ENCODE results near the gene KIF26B.

Gene KIF26B

DNA sequence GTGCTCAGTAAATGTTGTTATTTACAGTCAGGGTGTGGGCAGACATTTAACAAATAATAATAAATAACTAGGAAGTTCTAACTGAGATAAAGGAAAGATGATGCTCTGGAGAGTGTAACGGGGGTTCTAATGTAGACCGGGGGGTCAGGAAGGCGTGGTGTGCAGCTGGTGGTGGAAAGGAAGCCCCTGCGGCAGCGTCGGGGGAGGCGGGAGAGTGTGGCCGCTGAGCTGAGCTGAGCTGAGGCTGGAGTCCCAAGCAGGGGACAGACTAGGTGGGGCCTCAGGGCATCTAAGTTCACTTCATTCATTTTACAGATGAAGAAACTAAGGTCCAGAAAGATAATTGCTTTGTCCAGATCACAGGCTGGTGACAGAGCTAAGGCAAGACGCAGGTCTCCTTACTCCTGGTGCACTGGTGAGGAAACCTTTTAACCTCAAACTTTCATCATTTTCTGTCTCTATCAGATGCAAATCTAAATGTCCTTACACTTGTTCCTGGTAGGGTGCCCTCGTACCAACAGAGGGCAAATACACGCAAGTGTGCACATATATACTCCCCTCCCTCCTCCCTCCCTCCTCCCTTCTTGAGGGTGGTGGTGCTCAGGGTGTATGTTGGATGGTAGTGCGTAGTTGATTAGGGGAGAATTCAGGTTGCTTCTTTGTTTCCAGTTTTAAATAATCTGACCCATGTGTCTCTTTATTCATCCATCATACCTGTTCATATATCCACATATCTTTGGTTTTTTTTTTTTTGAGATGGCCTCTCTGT is 44.1 kb downstream of the KIF26B start:
- TF ChIP-seq ZNF274 (IDR thresholded peaks at IDR 0.05; ENCODE audit: low read depth, low read length), result no peak
- H3K4me3 ChIP-seq (ENCODE audit: low read length), result no peak overlapping the region

DNA sequence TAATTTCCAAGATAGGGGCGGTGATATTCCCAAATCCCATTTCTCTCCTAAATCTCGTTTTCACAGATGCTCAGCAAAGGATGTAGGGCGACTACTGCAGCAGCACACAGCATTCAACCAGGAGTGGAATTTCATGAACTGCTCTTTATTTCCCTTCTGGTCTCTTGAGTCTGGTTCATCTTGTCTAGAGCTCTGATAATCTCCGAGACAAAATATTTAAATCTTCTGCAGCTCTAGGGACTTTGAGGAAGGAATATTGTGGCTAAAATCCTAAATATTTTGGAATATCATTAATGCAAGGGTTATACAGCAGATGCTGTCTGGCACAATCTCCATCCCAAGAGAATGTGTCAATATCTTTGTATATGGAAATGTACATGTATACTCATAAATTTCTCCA is 45.4 kb downstream of the KIF26B start:
- no peak for TF ChIP-seq ZNF274 (IDR thresholded peaks at IDR 0.05; ENCODE audit: low read depth, low read length)
- no peak overlapping the region for H3K4me3 ChIP-seq (ENCODE audit: low read length)

DNA sequence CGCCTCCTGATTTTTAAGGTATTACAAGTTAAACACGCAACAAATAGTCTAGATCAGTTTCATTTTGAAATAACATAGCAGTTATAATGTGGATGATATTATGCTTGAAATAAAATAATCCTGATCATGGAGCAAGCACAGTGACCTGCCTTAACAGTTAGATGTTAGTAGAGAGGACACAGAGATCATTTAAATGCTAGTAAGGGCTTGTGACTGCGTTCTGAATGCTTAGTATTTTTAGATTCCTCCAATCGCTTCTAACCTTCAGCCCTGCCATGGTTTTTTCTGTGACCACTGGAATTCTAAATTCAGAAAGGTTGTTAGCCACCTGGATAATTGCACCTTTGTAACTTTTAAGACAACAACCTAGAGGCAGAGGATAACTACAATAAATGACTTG is 46.4 kb downstream of the KIF26B start:
- H3K4me3 ChIP-seq (ENCODE audit: low read length), result no peak overlapping the region
- no peak for TF ChIP-seq ZNF274 (IDR thresholded peaks at IDR 0.05; ENCODE audit: low read depth, low read length)

DNA sequence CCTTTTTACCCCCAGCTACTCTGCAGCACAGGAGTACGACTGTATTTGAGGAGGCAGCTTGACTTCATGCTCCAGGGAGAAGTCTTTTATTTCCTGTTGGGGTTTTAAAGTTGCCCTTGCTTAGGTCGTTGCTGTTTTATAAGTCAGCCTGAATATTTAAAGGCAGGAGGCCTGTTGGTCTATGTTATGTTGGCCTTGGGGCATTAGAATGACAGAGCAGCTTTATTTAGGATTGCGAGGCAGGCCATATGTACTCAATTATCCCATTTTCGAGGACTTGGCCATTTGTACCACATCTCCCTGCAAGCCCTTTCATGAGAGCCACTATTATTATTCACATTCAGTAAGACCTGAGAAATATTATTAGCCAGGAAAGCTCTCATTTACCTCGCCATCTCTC is 47.0 kb downstream of the KIF26B start:
- H3K4me3 ChIP-seq (ENCODE audit: low read length), result no peak overlapping the region
- TF ChIP-seq ZNF274 (IDR thresholded peaks at IDR 0.05; ENCODE audit: low read depth, low read length), result no peak

DNA sequence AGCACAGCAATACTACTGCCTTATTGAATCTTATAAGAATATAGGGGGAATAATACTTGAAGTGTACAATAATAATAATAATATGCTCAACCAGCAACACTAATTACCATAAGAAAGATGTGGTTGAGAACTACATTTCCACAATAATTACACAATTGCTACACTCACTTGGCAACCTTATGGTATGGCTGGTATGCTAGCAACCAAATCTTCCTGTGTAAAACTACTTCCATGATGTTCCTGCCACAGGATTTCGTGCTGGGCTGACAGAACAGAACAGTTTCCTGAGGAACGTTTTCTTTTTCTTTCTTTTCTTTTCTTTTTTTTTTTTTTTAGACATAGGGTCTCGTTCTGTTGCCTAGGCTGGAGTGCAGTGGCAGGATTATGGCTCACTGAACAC is 50.6 kb downstream of the KIF26B start:
- no peak for TF ChIP-seq ZNF274 (IDR thresholded peaks at IDR 0.05; ENCODE audit: low read depth, low read length)
- no peak overlapping the region for H3K4me3 ChIP-seq (ENCODE audit: low read length)

DNA sequence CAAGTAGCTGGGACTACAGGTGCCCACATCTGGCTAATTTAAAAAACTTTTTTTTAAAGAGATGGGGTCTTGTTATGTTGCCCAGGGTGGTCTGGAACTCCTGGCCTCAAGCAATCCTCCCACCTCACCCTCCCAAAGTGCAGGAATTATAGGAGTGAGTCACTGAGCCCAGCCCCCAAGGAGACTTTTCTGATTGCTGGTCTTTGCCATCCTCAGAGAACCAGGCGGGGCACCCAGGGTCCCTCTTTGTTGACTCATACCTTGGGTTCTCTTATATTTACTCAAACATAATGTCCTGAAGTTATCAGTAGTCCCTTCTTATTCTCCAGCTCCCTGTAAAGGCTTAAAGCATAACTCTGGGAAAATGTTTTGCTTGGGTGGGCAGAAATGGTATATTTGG is 51.1 kb downstream of the KIF26B start:
- H3K4me3 ChIP-seq (ENCODE audit: low read length), result no peak overlapping the region
- no peak for TF ChIP-seq ZNF274 (IDR thresholded peaks at IDR 0.05; ENCODE audit: low read depth, low read length)

DNA sequence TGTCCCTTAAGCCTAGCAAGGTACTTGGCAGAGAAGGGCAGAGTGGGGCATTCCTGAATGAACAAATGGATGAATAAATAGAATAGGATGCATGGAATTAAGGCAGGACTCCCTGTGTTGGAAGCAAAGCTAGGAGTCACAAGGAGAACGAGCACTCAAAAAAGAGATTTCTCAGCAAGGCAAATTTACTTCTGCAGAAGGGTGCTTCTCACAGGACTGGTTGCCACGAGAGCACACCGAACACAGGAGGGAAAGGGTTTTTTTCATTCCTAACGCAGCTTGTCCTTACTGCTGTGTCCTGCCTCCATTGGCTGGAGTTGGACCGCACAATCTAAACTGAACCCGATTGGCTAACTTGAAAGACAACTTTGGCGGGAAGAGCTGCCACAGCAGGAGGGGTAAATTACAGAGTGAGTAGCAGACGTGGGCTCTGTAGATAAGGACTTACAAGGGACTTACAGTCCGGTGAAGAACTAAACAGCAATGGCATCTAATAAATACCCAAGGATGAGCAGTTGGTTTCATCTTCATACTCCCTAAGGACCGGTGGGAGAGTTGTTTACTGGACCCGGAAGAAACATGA is 52.4 kb downstream of the KIF26B start:
- no peak for TF ChIP-seq ZNF274 (IDR thresholded peaks at IDR 0.05; ENCODE audit: low read depth, low read length)

DNA sequence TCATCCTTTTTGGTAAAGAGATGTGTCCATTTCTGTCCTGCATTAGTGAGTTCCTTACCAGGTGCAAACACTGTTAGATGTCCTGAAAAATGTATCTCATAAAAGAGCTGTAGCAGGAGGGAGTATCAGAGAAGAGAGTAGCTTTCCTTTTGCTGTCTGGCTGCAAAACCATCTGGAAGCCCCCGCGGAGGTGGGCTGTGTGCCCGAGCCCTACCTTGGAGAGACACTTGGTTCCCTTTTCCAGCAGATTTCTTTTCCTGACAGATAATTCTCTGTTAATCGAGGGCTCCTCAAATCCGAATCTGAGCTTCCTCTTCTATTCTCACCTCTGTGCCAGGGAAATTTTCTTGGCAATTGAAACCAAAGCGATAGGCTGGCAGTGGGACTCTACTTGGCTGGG is 53.0 kb downstream of the KIF26B start:
- H3K4me3 ChIP-seq (ENCODE audit: low read length), result no peak overlapping the region
- TF ChIP-seq ZNF274 (IDR thresholded peaks at IDR 0.05; ENCODE audit: low read depth, low read length), result no peak

More for the DNA sequence above, 52.4 kb downstream of the KIF26B start:
- H3K4me3 ChIP-seq (ENCODE audit: low read length), result no peak overlapping the region

DNA sequence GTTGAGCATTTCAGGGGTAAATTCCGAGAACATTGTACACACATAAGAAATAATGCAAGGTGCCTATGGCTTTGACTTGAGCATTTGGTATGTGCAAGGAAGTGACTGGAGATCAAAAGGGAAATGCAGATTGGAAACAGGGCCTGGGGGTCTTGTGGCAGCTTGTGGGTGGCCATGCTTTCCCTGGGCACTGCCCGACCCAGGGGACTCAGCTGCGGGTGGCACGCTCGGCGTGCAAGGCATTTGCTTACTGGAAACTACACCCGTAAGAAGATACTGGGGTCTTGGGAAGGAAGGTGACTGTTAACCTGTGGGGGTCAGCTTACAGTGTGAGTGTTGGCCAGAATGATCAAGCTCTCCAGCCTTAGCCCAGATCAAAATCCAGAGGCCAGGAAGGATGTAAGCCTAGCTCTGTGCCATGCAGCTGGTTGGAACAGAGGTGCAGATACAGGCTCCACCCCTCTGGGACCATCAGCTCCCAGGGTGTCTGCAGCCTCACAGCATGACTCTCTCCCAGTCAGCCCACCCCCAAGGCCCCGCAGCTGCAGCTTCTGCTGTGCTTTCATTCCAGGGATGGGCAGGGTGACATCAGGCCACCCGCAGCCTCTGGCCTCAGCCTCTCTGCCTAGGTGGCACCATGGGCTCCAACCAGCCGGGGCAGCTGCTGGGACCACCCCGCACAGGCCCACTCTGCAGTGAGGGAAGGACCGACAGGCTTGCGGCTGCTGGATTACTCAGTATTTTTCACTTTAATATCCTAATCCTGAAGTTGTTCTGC is 55.1 kb downstream of the KIF26B start:
- TF ChIP-seq ZNF274 (IDR thresholded peaks at IDR 0.05; ENCODE audit: low read depth, low read length), result no peak
- H3K4me3 ChIP-seq (ENCODE audit: low read length), result no peak overlapping the region

DNA sequence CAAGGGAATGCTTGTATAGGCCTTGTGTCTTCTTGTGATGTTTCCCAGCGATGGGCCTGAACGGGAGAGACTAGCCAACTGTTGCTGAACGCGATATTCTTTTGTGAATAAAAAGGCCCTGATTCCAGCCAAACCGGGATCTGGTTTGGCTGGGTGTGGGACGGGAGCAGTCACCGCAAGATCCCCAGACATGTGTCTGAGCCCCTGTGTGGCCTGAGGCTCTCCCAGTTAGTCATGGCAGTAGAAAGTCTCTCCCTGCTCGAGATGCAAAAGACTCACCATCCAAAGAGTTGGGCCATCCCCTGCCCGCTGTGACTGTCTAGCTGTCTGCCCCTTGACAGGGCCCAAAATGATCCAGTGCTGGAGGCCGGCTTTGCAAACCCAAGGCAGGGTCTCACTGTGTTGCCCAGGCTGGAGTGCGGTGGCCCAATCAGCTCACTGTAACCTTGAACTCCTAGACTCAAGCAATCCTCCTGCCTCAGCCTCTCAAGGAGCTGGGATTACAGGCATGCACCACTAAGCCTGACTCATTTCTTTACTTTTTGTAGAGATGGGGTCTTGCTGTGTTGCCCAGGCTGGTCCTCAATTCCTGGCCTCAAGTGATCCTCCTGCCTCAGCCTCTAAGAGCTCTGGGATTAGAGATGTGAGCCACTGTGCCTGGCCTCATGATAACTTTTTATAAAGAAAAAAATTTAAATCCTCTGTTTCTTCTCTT is 56.4 kb downstream of the KIF26B start:
- TF ChIP-seq ZNF274 (IDR thresholded peaks at IDR 0.05; ENCODE audit: low read depth, low read length), result no peak
- H3K4me3 ChIP-seq (ENCODE audit: low read length), result no peak overlapping the region

DNA sequence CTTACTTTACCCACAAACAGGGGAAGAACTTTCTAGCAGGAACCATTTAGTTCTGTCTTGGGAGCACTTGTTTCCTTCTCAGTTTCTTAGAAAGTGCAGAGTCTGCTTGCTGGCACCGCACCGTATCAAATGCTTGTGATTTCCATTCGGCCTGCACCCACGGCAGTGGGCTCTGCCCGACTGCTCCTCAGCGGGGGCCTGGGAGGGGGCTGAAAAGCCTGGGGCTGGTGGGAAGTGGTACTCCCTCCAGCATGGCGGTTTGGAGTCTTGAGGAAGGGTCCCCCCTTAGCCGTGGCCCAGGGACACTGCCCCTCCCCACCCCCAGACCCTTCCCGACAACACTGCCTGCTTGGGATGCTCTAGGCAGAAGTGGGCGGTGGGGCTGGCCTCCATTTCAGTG is 57.0 kb downstream of the KIF26B start:
- TF ChIP-seq ZNF274 (IDR thresholded peaks at IDR 0.05; ENCODE audit: low read depth, low read length), result no peak
- no peak overlapping the region for H3K4me3 ChIP-seq (ENCODE audit: low read length)

DNA sequence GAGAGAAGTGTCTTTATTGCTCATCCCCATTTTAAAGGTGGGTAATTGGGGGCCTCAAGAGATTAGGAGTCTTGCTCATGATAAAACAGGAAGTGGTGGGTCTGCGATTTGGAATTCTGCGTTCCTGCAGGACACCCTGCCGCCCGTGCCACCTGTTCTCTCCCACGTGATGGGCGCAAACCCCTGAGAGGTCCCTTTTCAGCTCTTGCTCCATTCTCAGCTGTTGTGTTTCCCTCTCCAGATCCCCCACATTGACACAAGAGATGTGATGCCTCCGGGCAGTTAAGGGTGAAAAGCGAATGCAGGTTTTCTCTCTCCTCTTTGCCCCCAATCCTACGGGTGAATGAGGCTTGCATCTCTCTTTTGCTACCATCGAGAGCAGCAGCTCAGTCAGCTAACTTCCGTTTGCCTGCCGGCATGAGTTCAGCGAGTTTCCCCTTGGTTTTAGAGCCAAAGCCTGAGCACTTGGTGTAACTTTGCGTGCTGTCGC is 57.5 kb downstream of the KIF26B start:
- no peak for TF ChIP-seq ZNF274 (IDR thresholded peaks at IDR 0.05; ENCODE audit: low read depth, low read length)
- no peak overlapping the region for H3K4me3 ChIP-seq (ENCODE audit: low read length)

DNA sequence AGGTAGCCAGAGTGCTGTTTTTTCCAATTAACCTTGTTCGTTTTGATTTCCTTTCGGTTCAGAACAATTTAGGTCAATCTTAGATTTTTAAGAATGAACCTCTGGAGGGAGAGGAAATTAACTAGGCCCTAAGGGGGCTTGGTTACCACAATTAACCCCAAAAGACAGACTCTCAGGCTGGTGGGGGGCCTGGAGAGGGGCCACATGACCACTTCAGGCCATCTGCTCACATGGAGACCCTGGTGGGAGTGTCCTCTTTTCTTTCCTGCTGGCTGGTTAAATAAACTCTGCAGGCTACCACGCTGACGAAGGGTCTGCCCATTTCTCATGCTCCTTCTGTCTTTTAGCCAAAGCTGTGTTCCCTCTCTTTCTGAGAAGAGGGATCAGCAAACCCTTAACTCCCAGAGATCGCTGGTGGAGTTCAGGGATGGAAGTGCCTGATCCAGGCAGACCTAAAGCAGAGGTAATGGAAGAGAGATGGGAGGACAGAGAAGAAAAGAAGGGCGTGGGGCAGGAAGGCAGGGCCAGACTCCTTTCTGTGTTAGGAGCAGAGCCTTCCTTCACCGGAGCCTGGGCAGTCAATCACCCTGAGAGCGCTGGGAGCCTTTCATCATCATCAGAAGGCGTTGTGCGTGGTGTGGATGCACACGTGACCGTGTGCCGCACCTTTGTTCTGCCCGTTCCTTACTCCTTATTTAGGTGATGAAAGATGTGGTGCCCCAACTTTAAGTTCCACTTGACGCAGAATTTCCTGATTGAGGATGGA is 58.5 kb downstream of the KIF26B start:
- H3K4me3 ChIP-seq (ENCODE audit: low read length), result no peak overlapping the region
- TF ChIP-seq ZNF274 (IDR thresholded peaks at IDR 0.05; ENCODE audit: low read depth, low read length), result no peak

Data from GM08714 (cell line).